HAP-1 (cell line): Measurements from ENCODE around the gene PLCB1.

Experiments used
- DNase-seq, 2 experiments: peaks; one replicate each; pipeline ENCODE4 v3.0.0-alpha.2; 2016 to 2020; ENCODE audit warnings: low spot score in 2 of 2
- H3K27me3 ChIP-seq: fragments of 250-450 bp; sonication (Bioruptor Pico); 2 replicates; pipeline ENCODE4 v1.5.1; 2020; ENCODE audit warnings: low read depth, mild to moderate bottlenecking, moderate library complexity
- H3K36me3 ChIP-seq: fragments of 250-450 bp; sonication (Bioruptor Pico); replicated peaks from 2 replicates; pipeline ENCODE4 v1.5.1; 2020; ENCODE audit warnings: mild to moderate bottlenecking
- H3K4me1 ChIP-seq: fragments of 250-450 bp; sonication (Bioruptor Pico); 2 replicates; pipeline ENCODE4 v1.5.1; 2020; ENCODE audit warnings: mild to moderate bottlenecking
- H3K4me3 ChIP-seq: fragments of 250-450 bp; sonication (Bioruptor Pico); 2 replicates; pipeline ENCODE4 v1.5.1; 2020; ENCODE audit warnings: mild to moderate bottlenecking, moderate library complexity
- H3K9me3 ChIP-seq: fragments of 250-450 bp; sonication (Bioruptor Pico); 2 replicates; pipeline ENCODE4 v1.5.1; 2020; ENCODE audit warnings: mild to moderate bottlenecking, moderate library complexity
- in situ Hi-C: fragments of 300-500 bp; cut with MboI; formaldehyde crosslinking; loops from 3 replicates; pipeline ENCODE4 v1.14.3; 2020; ENCODE audit warnings: low sequenced_read_pairs, inconsistent platforms, mixed read lengths

PLCB1 gene

GRCh38 chr20:8510808-8511207, 378.7 kb downstream of the PLCB1 start:
- Histone ChIP-seq H3K27me3 (no peaks in the 10 kb centered on the region), H3K4me1 (peaks cover under 1% of the 10 kb centered on the region), H3K4me3 (no peak overlapping the region), H3K9me3 (no peaks in the 10 kb centered on the region), H3K36me3 (no peaks in the 10 kb centered on the region)
- in situ Hi-C loops = no loop called here
- no peak for DNase-seq

DNA sequence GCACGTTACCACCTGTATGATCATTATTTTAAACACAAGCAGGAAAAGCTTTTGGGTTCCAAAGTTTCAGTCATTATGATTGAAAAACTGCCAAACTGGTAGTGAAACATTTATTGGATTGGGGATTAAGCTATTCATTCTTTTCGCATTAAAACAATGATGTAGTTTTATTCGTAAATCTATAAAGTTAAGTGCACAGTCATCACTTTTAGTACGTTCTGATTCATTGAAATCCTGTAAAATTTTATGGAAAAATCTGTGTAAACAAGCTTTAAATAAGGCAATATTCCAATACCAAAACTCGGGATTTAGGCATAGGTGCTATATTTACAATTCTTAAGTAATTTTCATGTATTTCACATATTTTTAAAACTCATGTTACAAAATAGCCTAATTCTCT, 379.9 kb downstream of the PLCB1 start:
- in situ Hi-C loops = no loop called here
- H3K9me3 ChIP-seq = no peaks in the 10 kb centered on the region
- DNase-seq = no peak

GRCh38 chr20:8515810-8516435, 383.9 kb downstream of the PLCB1 start:
- Histone ChIP-seq H3K9me3 (no peaks in the 10 kb centered on the region), H3K4me3 (no peak overlapping the region)
- in situ Hi-C loops = no loop called here

More for the DNA sequence above, 379.9 kb downstream of the PLCB1 start:
- Histone ChIP-seq H3K36me3 (no peaks in the 10 kb centered on the region), H3K4me1 (no peaks in the 10 kb centered on the region), H3K27me3 (no peaks in the 10 kb centered on the region), H3K4me3 (no peak overlapping the region)

GRCh38 chr20:8518878-8519277, 386.8 kb downstream of the PLCB1 start:
- Histone ChIP-seq H3K4me3 (no peak overlapping the region), H3K36me3 (no peaks in the 10 kb centered on the region), H3K4me1 (peaks cover 1% of the 10 kb centered on the region), H3K27me3 (no peaks in the 10 kb centered on the region), H3K9me3 (no peaks in the 10 kb centered on the region)
- in situ Hi-C loops = no loop called here
- DNase-seq = no peak

More at GRCh38 chr20:8515810-8516435, 383.9 kb downstream of the PLCB1 start:
- no peak for DNase-seq
- H3K36me3 ChIP-seq = no peaks in the 10 kb centered on the region
- H3K27me3 ChIP-seq = no peaks in the 10 kb centered on the region
- H3K4me1 ChIP-seq = no peaks in the 10 kb centered on the region

GRCh38 chr20:8519887-8520286, 387.8 kb downstream of the PLCB1 start:
- DNase-seq = no peak
- Histone ChIP-seq H3K27me3 (no peaks in the 10 kb centered on the region), H3K4me1 (peaks cover 11% of the 10 kb centered on the region), H3K9me3 (no peaks in the 10 kb centered on the region), H3K36me3 (no peaks in the 10 kb centered on the region), H3K4me3 (no peak overlapping the region)
- in situ Hi-C loops = no loop called here

GRCh38 chr20:8522168-8522567, 390.1 kb downstream of the PLCB1 start:
- in situ Hi-C loops = no loop called here

DNA sequence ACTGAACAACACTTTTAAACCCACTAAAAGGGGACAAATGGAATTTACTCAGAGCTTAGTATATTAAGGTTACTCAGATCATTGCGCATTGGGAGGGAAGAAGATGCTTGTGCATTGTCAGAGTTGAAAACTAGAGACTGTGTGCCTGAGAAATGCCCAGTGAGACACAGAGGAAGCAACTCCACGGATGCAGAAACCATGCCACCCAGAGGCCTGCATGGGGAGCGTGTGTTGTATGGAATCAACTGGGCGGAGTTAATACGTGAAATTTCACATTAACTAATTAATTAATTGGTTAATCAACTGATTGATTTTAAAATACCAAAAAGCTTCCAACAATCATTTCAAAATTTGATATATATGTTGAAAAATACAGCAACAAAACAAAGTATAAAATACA, 391.6 kb downstream of the PLCB1 start:
- in situ Hi-C loops = no loop called here
- Histone ChIP-seq H3K27me3 (no peaks in the 10 kb centered on the region), H3K36me3 (no peaks in the 10 kb centered on the region), H3K4me3 (no peak overlapping the region), H3K9me3 (no peaks in the 10 kb centered on the region), H3K4me1 (peaks cover 20% of the 10 kb centered on the region)
- DNase-seq = peak in 1 of 2 experiments; percentile 25

More at GRCh38 chr20:8522168-8522567, 390.1 kb downstream of the PLCB1 start:
- no peak for DNase-seq
- H3K36me3 ChIP-seq = no peaks in the 10 kb centered on the region
- no peak overlapping the region for H3K4me3 ChIP-seq
- H3K9me3 ChIP-seq = no peaks in the 10 kb centered on the region
- no peaks in the 10 kb centered on the region for H3K27me3 ChIP-seq
- H3K4me1 ChIP-seq = peaks cover 14% of the 10 kb centered on the region

DNA sequence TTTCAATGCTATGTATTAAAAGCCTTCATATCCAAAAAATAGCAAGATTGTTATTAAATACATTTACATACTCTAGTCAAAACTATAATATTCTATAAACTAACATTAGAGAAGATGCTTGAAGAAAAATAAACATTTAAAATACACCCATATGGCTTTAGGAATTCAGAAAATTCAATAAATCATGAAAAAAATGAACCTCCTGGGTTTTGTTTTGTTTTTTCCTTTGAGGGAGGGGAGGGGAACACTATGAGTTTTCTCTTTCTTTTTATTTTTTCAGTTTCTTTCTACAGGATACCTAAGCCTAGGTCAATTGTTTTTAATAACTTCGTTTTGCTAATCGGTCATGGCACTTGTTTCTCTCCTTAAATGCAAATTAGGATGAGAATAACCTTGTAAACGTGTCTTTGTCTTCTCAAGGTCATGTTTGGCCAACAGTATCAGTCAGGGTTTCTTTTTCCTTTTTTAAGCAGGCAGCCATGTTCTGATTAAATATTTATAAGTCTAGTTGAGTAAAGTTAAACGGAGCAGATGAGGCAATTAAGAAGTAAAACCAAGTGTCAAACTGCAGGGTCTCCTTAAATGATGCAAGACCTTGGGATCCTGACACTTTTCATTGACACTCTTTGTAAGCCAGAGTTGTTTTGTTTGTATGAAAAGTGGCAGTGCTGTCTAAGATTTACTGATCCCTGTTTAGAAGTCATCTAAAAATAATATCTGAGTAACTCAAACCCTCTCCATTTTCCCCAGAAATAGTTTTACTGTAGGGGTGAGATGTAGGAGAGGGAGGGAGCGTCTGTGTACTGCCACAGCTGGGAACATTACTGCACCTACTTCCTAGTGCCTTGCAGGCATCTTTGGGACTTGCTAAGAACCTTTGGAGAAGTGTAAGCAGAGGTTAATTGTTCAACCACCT, 392.3 kb downstream of the PLCB1 start:
- Histone ChIP-seq H3K27me3 (no peaks in the 10 kb centered on the region), H3K36me3 (no peaks in the 10 kb centered on the region), H3K9me3 (no peaks in the 10 kb centered on the region), H3K4me1 (peaks cover 20% of the 10 kb centered on the region), H3K4me3 (no peak overlapping the region)
- in situ Hi-C loops = no loop called here
- peak; percentile 21 to 48 for DNase-seq

DNA sequence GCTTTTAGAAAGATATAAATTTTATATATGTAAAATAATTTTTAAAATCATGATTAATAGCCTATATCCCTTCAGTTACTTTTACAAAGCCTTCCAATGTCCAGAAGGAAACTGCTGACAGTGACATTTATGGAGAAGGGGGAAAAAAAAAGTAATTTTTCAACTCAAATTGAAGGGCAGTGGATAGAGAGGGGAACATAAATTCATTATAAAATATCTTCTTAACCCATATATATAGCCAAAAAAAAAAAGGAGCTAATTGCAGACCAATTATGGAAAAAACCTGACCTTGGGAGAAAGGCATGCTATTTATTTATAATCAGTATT, 392.9 kb downstream of the PLCB1 start:
- Histone ChIP-seq H3K4me3 (no peak overlapping the region), H3K36me3 (no peaks in the 10 kb centered on the region), H3K9me3 (no peaks in the 10 kb centered on the region), H3K4me1 (peaks cover 20% of the 10 kb centered on the region), H3K27me3 (no peaks in the 10 kb centered on the region)
- in situ Hi-C loops = no loop called here
- no peak for DNase-seq

DNA sequence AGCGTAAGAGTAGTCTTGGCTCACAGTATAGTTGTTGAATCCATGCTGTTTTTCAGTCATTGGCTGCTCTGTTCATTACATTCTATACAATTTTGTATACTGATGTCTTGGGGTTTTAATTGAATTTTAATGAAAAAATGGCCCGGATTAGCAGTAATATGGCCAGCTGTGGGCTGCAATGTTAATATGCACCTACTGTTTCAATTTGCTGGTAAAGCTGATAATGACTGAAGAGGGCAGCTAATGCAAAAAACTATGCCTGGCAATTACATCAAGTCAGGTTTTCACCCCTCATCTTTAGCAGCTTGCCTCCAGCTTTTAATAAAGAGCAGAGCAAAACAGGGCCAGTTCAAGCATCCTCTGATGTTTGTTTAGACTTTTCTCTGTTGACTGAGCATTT, 394.5 kb downstream of the PLCB1 start:
- in situ Hi-C loops = no loop called here
- DNase-seq = no peak
- H3K36me3 ChIP-seq = no peaks in the 10 kb centered on the region
- H3K9me3 ChIP-seq = no peaks in the 10 kb centered on the region
- no peaks in the 10 kb centered on the region for H3K27me3 ChIP-seq
- H3K4me3 ChIP-seq = no peak overlapping the region
- peaks cover 26% of the 10 kb centered on the region for H3K4me1 ChIP-seq

- no peaks in the 10 kb centered on the region for H3K36me3 ChIP-seq
- no peak overlapping the region for H3K4me3 ChIP-seq
- H3K27me3 ChIP-seq = no peaks in the 10 kb centered on the region
- in situ Hi-C loops = no loop called here
- peaks cover 26% of the 10 kb centered on the region for H3K4me1 ChIP-seq
- no peaks in the 10 kb centered on the region for H3K9me3 ChIP-seq
- peak in 1 of 2 experiments; percentile 34 for DNase-seq
Observed at GRCh38 chr20:8527998-8528723, 396.1 kb downstream of the PLCB1 start.

DNA sequence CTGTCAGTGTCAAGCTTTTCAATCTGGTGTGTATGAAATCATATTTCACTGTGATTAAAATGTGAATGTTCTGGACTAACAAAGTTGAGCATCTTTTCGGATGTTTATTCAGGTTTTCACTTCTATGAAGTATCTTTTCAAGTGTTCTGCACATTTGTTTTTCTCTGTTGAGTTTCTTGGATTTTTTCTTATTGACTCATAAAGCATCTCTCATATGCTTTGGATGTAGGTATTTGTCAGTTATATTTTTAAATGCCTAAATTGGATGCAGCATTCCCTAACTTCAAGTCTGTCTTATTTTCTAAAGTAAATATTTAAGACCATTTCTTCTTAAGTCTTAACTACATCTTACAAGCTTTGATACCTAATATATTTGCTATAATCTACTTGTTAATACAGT, 398.0 kb downstream of the PLCB1 start:
- Histone ChIP-seq H3K4me1 (peaks cover 13% of the 10 kb centered on the region), H3K27me3 (no peaks in the 10 kb centered on the region), H3K4me3 (no peak overlapping the region), H3K9me3 (no peaks in the 10 kb centered on the region), H3K36me3 (no peaks in the 10 kb centered on the region)
- no peak for DNase-seq
- in situ Hi-C loops = no loop called here

DNA sequence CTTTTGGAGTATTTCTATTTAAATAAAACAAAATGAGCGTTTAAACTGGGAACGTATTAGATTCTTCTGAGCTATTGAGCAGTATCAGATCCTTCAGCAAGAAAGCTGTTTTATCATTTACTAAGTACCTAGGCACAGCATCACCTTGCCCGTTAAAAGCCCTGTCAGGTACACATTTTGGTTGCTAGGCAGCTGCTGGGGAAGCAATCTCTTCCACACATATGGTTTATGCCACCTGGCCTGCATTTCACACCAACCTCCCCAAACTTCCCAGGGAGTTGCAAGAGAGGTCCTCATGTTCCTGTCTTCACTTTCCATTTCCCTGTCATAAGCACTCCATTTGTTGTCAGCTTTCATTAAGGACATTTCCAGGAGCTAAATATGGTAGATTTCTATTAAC, 400.1 kb downstream of the PLCB1 start:
- DNase-seq = no peak
- H3K4me3 ChIP-seq = no peak overlapping the region
- in situ Hi-C loops = no loop called here

More for the DNA sequence above, 400.1 kb downstream of the PLCB1 start:
- H3K36me3 ChIP-seq = no peaks in the 10 kb centered on the region
- no peaks in the 10 kb centered on the region for H3K9me3 ChIP-seq
- H3K4me1 ChIP-seq = peaks cover 11% of the 10 kb centered on the region
- no peaks in the 10 kb centered on the region for H3K27me3 ChIP-seq
